COLO668 (cell line): ENCODE results near the gene CYB5R4.

Experiments
- DNase-seq: peaks from one replicate; lab custom pipeline; 2025; ENCODE audit not compliant: unreplicated experiment; lab: John Stamatoyannopoulos, UW

The CYB5R4 gene

GRCh38 chr6:83859410-83860358 is at the start of gene CYB5R4:
Gene CYB5R4 (plus strand): TSS chr6:83859689. CDS start chr6:83859783, 94 bp downstream.
- DNase-seq = peak; percentile 89

GRCh38 chr6:83812595-83812994 is 46.9 kb upstream of the CYB5R4 start:
- DNase-seq = no peak

GRCh38 chr6:83815631-83816272 is 43.7 kb upstream of the CYB5R4 start:
- no peak for DNase-seq

- no peak for DNase-seq
Observed at GRCh38 chr6:83822629-83823169, 36.8 kb upstream of the CYB5R4 start.

- DNase-seq = no peak
Observed at GRCh38 chr6:83824388-83824801, 35.1 kb upstream of the CYB5R4 start.

- DNase-seq = no peak
Observed at GRCh38 chr6:83824831-83825230, 34.7 kb upstream of the CYB5R4 start.

GRCh38 chr6:83827050-83827449 is 32.4 kb upstream of the CYB5R4 start:
- no peak for DNase-seq

GRCh38 chr6:83838727-83839126 is 20.8 kb upstream of the CYB5R4 start:
- DNase-seq = no peak

- no peak for DNase-seq
Observed at GRCh38 chr6:83844170-83844569, 15.3 kb upstream of the CYB5R4 start.

- no peak for DNase-seq
Observed at GRCh38 chr6:83846291-83846690, 13.2 kb upstream of the CYB5R4 start.

- no peak for DNase-seq
Observed at GRCh38 chr6:83847179-83847578, 12.3 kb upstream of the CYB5R4 start.

- no peak for DNase-seq
Observed at GRCh38 chr6:83849127-83849526, 10.4 kb upstream of the CYB5R4 start.

GRCh38 chr6:83849610-83850009 is 9.9 kb upstream of the CYB5R4 start:
- no peak for DNase-seq

GRCh38 chr6:83852528-83853177 is 6.8 kb upstream of the CYB5R4 start:
- DNase-seq = no peak

GRCh38 chr6:83853178-83854000 is 6.1 kb upstream of the CYB5R4 start, which contains the start of gene RIPPLY2:
Gene RIPPLY2 (plus strand): TSS chr6:83853360. CDS start chr6:83853417, 57 bp downstream.
- peak; percentile 79 for DNase-seq

- DNase-seq = peak; percentile 66
Observed at GRCh38 chr6:83854001-83854501, 5.4 kb upstream of the CYB5R4 start.

GRCh38 chr6:83854766-83855165 is 4.7 kb upstream of the CYB5R4 start:
- no peak for DNase-seq

GRCh38 chr6:83860359-83860755 is 868 bp downstream of the CYB5R4 start:
- no peak for DNase-seq

- no peak for DNase-seq
Observed at GRCh38 chr6:83860782-83861495, 1.4 kb downstream of the CYB5R4 start.
